ENCODE data around the gene TMEM129. TPM values are rescaled to one million over a fixed set of nuclear protein-coding genes. Genes with fewer than 3 reads are reported as not detected.

The TMEM129 gene
- total RNA-seq, 2 donors from 2014 or later, result 73.7 to 81.7 TPM

GRCh38 chr4:1731180-1731579 is 10.1 kb upstream of the TMEM129 start:
- H3K4me3 ChIP-seq, result no peak overlapping the region
- TF ChIP-seq POLR2A (IDR thresholded peaks at IDR 0.05) (no peak), POLR2AphosphoS5 (IDR thresholded peaks at IDR 0.05) (no peak)
- TF ChIP-seq, protein P1, sequence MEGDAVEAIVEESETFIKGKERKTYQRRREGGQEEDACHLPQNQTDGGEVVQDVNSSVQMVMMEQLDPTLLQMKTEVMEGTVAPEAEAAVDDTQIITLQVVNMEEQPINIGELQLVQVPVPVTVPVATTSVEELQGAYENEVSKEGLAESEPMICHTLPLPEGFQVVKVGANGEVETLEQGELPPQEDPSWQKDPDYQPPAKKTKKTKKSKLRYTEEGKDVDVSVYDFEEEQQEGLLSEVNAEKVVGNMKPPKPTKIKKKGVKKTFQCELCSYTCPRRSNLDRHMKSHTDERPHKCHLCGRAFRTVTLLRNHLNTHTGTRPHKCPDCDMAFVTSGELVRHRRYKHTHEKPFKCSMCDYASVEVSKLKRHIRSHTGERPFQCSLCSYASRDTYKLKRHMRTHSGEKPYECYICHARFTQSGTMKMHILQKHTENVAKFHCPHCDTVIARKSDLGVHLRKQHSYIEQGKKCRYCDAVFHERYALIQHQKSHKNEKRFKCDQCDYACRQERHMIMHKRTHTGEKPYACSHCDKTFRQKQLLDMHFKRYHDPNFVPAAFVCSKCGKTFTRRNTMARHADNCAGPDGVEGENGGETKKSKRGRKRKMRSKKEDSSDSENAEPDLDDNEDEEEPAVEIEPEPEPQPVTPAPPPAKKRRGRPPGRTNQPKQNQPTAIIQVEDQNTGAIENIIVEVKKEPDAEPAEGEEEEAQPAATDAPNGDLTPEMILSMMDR (IDR thresholded peaks at IDR 0.05), result no peak
- no peaks in the 10 kb centered on the region for H3K36me3 ChIP-seq
- 91% methylated on average over 10 of the region's 10 CpGs for WGBS
- no peak overlapping the region for H3K27ac ChIP-seq
- intact Hi-C loops (cut with DNase I), result no loop called here
- no peak for DNase-seq (ENCODE audit: low spot score)
- no peaks in the 10 kb centered on the region for H3K9me3 ChIP-seq
- no peaks in the 10 kb centered on the region for H3K4me1 ChIP-seq (replicated peaks)
- no peaks in the 10 kb centered on the region for H3K27me3 ChIP-seq (replicated peaks; ENCODE audit: insufficient read depth)

GRCh38 chr4:1730532-1731135 is 9.5 kb upstream of the TMEM129 start:
- no peak overlapping the region for H3K27ac ChIP-seq
- no peaks in the 10 kb centered on the region for H3K36me3 ChIP-seq
- no peaks in the 10 kb centered on the region for H3K27me3 ChIP-seq (replicated peaks; ENCODE audit: insufficient read depth)
- no peak for DNase-seq (ENCODE audit: low spot score)
- TF ChIP-seq POLR2A (IDR thresholded peaks at IDR 0.05) (no peak), POLR2AphosphoS5 (IDR thresholded peaks at IDR 0.05) (no peak)
- TF ChIP-seq, protein P1 (IDR thresholded peaks at IDR 0.05), result no peak
- 95% methylated on average over 16 of the region's 16 CpGs for WGBS
- no peaks in the 10 kb centered on the region for H3K9me3 ChIP-seq
- H3K4me3 ChIP-seq, result no peak overlapping the region
- no peaks in the 10 kb centered on the region for H3K4me1 ChIP-seq (replicated peaks)
- intact Hi-C loops (cut with DNase I), result no loop called here

DNA sequence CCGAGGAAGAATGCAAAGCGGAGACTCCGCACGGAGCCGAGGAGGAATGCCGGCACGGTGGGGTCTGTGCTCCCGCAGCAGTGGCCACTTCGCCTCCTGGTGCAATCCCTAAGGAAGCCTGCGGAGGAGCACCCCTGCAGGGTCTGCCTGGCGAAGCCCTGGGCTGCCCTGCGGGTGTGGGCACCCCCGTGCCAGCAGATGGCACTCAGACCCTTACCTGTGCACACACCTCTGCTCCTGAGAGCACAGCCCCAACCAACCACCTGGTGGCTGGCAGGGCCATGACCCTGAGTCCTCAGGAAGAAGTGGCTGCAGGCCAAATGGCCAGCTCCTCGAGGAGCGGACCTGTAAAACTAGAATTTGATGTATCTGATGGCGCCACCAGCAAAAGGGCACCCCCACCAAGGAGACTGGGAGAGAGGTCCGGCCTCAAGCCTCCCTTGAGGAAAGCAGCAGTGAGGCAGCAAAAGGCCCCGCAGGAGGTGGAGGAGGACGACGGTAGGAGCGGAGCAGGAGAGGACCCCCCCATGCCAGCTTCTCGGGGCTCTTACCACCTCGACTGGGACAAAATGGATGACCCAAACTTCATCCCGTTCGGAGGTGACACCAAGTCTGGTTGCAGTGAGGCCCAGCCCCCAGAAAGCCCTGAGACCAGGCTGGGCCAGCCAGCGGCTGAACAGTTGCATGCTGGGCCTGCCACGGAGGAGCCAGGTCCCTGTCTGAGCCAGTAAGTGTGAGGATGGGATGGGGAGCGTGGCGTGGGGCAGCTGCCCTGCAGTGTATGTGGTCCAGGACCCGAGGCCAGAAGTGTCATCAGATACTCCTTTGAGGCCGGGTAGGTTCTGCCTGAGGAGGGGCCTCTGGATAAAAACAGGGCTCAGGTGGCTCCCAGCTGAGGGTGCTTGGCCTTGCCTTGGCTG is 7.2 kb upstream of the TMEM129 start:
- H3K27ac ChIP-seq, result no peak overlapping the region
- no peaks in the 10 kb centered on the region for H3K9me3 ChIP-seq
- WGBS, result 86% methylated on average over 31 of the region's 31 CpGs
- no peaks in the 10 kb centered on the region for H3K27me3 ChIP-seq (replicated peaks; ENCODE audit: insufficient read depth)
- no peaks in the 10 kb centered on the region for H3K4me1 ChIP-seq (replicated peaks)
- no peak for DNase-seq (ENCODE audit: low spot score)
- no peak for TF ChIP-seq POLR2AphosphoS5 (IDR thresholded peaks at IDR 0.05)
- TF ChIP-seq, protein P1 (IDR thresholded peaks at IDR 0.05), result no peak
- TF ChIP-seq POLR2A (IDR thresholded peaks at IDR 0.05), result no peak
- no peaks in the 10 kb centered on the region for H3K36me3 ChIP-seq
- H3K4me3 ChIP-seq, result no peak overlapping the region
- intact Hi-C loops (cut with DNase I), result loop anchor here (2.0 kb wide), 1 partner anchor 374 kb away; no protein-coding TSS in a partner anchor

- Histone ChIP-seq H3K27ac (no peak overlapping the region), H3K4me1 (replicated peaks) (no peaks in the 10 kb centered on the region), H3K36me3 (no peaks in the 10 kb centered on the region), H3K9me3 (no peaks in the 10 kb centered on the region), H3K27me3 (replicated peaks; ENCODE audit: insufficient read depth) (no peaks in the 10 kb centered on the region), H3K4me3 (no peak overlapping the region)
- 78% methylated on average over 18 of the region's 18 CpGs for WGBS
- DNase-seq (ENCODE audit: low spot score), result no peak
- TF ChIP-seq, protein P1 (IDR thresholded peaks at IDR 0.05), result no peak
- TF ChIP-seq POLR2A (IDR thresholded peaks at IDR 0.05), result no peak
- TF ChIP-seq POLR2AphosphoS5 (IDR thresholded peaks at IDR 0.05), result no peak
- intact Hi-C loops (cut with DNase I), result loop anchor here (2.0 kb wide), 1 partner anchor 373 kb away; no protein-coding TSS in a partner anchor
These were observed 6.3 kb upstream of the TMEM129 start for GRCh38 chr4:1727117-1728031.
